Stomach (tissue), 9 donors: ENCODE results near the gene KIFC3. TPM values are rescaled to one million over a fixed set of nuclear protein-coding genes. Genes with fewer than 3 reads are reported as not detected.

Source experiments
- DNase-seq, 2 donors: peaks; one replicate each; pipeline versions ENCODE4 v3.0.0 to v3.0.0-alpha.2; 2013 to 2019
- H3K27ac ChIP-seq, 5 donors: fragments of 200-600 bp in 4 of 5; sonication (generic) in 4 of 5; one replicate each; pipeline ENCODE4 v1.5.1; 2013 to 2019; ENCODE audit warnings: mild to moderate bottlenecking in 1 of 5, moderate library complexity in 1 of 5
- H3K27me3 ChIP-seq, 3 donors: fragments of 200-600 bp; sonication (generic); one replicate each; pipeline ENCODE4 v1.5.1; 2017 to 2019; ENCODE audit warnings: mixed run types in 1 of 3
- H3K36me3 ChIP-seq, 4 donors: fragments of 200-600 bp; sonication (generic); 1 replicate in 3 of 4; 2 replicates in 1 of 4; pipeline ENCODE4 v1.5.1; 2016 to 2019
- H3K4me1 ChIP-seq, 4 donors: fragments of 200-600 bp; sonication (generic); one replicate each; pipeline ENCODE4 v1.5.1; 2016 to 2019
- H3K4me3 ChIP-seq, 4 donors: fragments of 200-600 bp; sonication (generic) in 3 of 4; one replicate each; pipeline ENCODE4 v1.5.1; 2016 to 2019; ENCODE audit warnings: mild to moderate bottlenecking in 1 of 4
- H3K9me3 ChIP-seq, 4 donors: fragments of 200-600 bp; sonication (generic); one replicate each; pipeline ENCODE4 v1.5.1; 2016 to 2019
- EP300 ChIP-seq: sonication (generic); formaldehyde crosslinking; IDR thresholded peaks from one replicate; pipeline ENCODE4 v1.6.1; 2017; ENCODE audit warnings: antibody characterized with exemption
- POLR2A ChIP-seq, 4 donors: fragments of 450-650 bp; IDR thresholded peaks; one replicate each; pipeline ENCODE4 v1.6.1; 2016; ENCODE audit warnings: antibody characterized with exemption in 4 of 4, control low read depth in 2 of 4, mild to moderate bottlenecking in 1 of 4, moderate library complexity in 1 of 4
- POLR2AphosphoS5 ChIP-seq, 3 donors: sonication (generic); formaldehyde crosslinking; IDR thresholded peaks; one replicate each; pipeline ENCODE4 v1.6.1; 2016; ENCODE audit warnings: antibody characterized with exemption in 3 of 3
- WGBS, 5 donors: extraction: QIAGEN DNeasy Blood & Tissue Kit in 3 of 5; methylation state at CpG; one replicate each; pipeline versions ENCODE4 v1.1.5 to v1.1.7; 2013 to 2018; 5-methylcytosine and 5-hydroxymethylcytosine counted together
- intact Hi-C: fragments of 100-400 bp; cut with DNase I; formaldehyde crosslinking; loops from one replicate; pipeline ENCODE4 v1.15.1; 2023; ENCODE audit warnings: low total_unique reads
- polyA plus RNA-seq, 3 donors: library from polyadenylated mRNA; stranded (reverse); fragments of 200-250 nt; gene quantifications; one replicate each; pipeline ENCODE4 v1.2.3, GENCODE V29; 2013
- total RNA-seq, 5 donors: library from RNA; depleted of rRNA; stranded (reverse); fragments of >200 nt; gene quantifications; one replicate each; pipeline versions ENCODE4 v1.1.0 to v1.2.3, GENCODE V29; 2014 to 2016
- TF ChIP-seq, protein P1 (sequence below), 7 experiments: fragments of 450-650 bp in 4 of 7; fragments of 200-600 bp in 3 of 7; sonication (generic) in 3 of 7; IDR thresholded peaks; one replicate each; pipeline ENCODE4 v1.5.1; 2016 to 2019; ENCODE audit warnings: antibody characterized with exemption in 7 of 7, control low read depth in 2 of 7, mild to moderate bottlenecking in 1 of 7
- donor health status: healthy with polysubstance abuse.
- donor health status: Bipolar disorder and iron deficiency.
- donor health status: healthy.

The KIFC3 gene
- total and polyA plus RNA-seq, 8 donors: 2.3 to 249 (median 31.1) TPM

DNA sequence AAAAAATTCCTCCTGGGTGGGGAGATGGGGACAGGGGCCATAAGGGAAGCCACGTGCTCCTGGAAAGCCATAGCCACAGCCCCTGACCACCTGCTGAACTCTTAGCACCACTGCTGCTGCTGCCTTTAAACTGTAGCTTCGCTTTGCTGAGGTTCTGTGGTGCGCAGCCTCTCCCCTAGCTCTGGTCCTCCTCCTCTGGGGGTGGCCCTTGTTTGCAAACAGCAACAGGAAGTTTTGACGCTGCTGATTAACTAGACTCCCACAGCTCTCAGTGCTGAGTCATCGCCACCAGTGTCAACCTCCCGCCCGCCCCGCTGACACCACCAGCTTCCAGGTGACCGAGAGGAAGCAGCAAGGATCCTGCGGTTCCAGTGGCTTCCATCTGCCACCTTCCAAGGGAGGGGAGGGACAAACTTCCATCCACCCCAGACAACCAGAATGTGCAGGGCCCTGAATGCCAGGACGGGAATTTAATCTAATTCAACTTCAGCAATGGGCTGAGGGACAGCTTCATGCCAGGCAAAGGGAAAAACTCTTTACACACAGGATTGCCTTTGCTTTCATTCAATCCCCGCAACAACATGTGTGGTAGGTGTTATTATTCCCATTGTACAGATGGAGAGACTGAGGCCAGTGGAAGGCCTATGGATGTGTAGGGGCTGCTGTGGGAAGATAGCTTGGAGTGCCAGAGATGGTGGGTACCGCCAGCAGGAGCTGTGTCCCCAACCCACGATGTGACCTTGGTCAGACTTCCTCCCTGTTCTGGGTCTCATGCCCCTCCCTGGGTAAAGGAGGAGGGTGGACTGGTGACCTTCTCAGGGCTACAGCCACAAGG lies 8.1 kb upstream of the KIFC3 start:
- Histone ChIP-seq H3K4me1 (peaks cover 32 to 55% (median 36%) of the 10 kb centered on the region in 4 donors), H3K4me3 (no peak overlapping the region), H3K9me3 (no peaks in the 10 kb centered on the region), H3K36me3 (no peaks in the 10 kb centered on the region), H3K27ac (peak overlapping the region; percentile 37 to 82 (median 69)), H3K27me3 (no peaks in the 10 kb centered on the region)
- intact Hi-C loops: no loop called here
- no peak for TF ChIP-seq POLR2A (IDR thresholded peaks at IDR 0.05)
- TF ChIP-seq POLR2AphosphoS5 (IDR thresholded peaks at IDR 0.05): peak in 2 of 3 donors; percentile 72 to 75
- TF ChIP-seq, protein P1, sequence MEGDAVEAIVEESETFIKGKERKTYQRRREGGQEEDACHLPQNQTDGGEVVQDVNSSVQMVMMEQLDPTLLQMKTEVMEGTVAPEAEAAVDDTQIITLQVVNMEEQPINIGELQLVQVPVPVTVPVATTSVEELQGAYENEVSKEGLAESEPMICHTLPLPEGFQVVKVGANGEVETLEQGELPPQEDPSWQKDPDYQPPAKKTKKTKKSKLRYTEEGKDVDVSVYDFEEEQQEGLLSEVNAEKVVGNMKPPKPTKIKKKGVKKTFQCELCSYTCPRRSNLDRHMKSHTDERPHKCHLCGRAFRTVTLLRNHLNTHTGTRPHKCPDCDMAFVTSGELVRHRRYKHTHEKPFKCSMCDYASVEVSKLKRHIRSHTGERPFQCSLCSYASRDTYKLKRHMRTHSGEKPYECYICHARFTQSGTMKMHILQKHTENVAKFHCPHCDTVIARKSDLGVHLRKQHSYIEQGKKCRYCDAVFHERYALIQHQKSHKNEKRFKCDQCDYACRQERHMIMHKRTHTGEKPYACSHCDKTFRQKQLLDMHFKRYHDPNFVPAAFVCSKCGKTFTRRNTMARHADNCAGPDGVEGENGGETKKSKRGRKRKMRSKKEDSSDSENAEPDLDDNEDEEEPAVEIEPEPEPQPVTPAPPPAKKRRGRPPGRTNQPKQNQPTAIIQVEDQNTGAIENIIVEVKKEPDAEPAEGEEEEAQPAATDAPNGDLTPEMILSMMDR (IDR thresholded peaks at IDR 0.05): no peak
- no peak for TF ChIP-seq EP300
- peak; percentile 90 to 93 for DNase-seq
- 16 to 39% (median 23%) methylated on average over 7 to 14 of the region's 14 CpGs for WGBS, 5 donors

DNA sequence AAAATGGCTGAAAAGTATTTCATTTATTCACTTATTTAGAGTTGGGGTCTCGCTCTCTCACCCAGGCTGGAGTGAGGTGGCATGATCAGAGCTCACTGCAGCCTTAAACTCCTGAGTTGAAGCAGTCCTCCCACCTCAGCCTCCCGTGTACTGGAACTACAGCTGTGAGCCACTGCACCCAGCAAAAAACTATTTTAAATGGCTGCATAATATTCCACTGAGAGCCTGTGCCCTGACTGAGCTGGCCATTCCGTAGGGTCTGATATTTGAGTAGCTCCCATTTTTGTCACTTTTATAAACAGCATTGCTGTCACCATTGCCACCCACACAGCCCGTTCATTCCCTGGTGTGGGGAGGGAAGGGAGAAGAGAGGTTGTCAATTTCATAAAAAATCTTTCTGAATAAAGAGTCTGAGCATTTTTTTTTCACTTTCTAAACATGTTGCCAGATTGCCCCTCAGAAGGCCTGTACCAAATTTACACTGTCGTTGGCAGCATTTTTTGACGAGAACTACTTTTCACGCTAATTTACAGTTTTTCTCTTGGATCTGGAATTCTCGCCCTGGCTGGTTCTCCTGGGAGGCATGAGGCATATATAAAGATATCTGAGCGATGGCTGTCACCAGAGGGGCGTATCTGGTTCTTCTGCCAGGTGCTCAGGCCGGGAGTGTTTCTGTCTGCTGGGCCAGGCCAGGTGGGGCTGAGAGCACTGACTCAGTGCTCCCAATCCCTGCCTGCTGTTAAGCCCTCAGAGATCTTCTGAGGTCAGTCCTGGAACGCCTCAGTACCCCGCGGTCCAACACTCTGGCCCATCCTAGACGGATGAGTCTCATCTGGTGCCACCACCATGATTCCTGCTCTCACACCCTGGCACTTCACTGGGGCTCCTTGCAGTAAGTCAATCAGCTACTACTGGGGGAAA lies 7.2 kb upstream of the KIFC3 start:
- WGBS, 5 donors: 83 to 86% (median 83%) methylated on average over 14 to 15 of the region's 15 CpGs
- H3K27me3 ChIP-seq: no peaks in the 10 kb centered on the region
- no peak overlapping the region for H3K4me3 ChIP-seq
- H3K36me3 ChIP-seq: no peaks in the 10 kb centered on the region
- peaks cover 32 to 55% (median 38%) of the 10 kb centered on the region in 4 donors for H3K4me1 ChIP-seq
- intact Hi-C loops: no loop called here
- TF ChIP-seq POLR2A (IDR thresholded peaks at IDR 0.05) (no peak), POLR2AphosphoS5 (IDR thresholded peaks at IDR 0.05) (no peak), EP300 (no peak)
- TF ChIP-seq, protein P1 (IDR thresholded peaks at IDR 0.05): no peak
- peak overlapping the region; percentile 37 to 82 (median 69) for H3K27ac ChIP-seq
- no peak for DNase-seq
- no peaks in the 10 kb centered on the region for H3K9me3 ChIP-seq

DNA sequence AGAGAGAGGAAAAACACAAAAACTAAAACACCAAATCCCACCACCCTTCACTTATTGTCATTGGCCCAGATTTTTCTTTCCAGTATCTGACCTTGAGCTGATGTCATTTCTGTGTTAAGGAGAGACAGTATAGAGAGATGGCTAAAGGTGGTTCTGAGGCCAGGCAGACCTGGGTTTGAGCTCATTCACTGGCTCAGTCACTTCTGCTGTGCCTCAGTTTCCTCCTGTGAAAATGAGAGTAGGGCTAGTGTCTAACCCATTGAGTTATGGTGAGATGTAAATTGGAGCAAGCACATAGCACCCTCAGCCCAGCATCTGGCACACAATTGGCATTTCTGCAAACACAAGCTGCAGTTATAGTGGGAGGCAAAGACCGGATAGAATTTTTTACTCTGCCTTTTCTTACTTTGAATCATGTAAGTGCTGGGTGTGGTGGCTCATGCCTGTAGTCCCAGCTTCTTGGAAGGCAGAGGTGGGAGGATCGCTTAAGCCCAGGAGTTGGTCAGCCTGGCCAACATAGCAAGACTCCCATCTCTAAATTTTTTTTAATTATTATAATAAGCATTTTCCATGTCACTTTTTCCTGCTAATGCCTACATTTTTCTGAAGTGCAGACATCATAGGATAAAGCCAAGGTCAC lies 6.4 kb upstream of the KIFC3 start:
- peak overlapping the region in 3 of 4 donors; percentile 5 to 23 (median 20) for H3K4me3 ChIP-seq
- peaks cover 37 to 63% (median 45%) of the 10 kb centered on the region in 4 donors for H3K4me1 ChIP-seq
- DNase-seq: no peak
- peak overlapping the region in 1 of 5 donors; percentile 42 for H3K27ac ChIP-seq
- H3K9me3 ChIP-seq: no peaks in the 10 kb centered on the region
- no peaks in the 10 kb centered on the region for H3K27me3 ChIP-seq
- 44 to 68% (median 60%) methylated on average over 2 of the region's 2 CpGs for WGBS, 5 donors
- H3K36me3 ChIP-seq: no peaks in the 10 kb centered on the region
- intact Hi-C loops: no loop called here
- no peak for TF ChIP-seq POLR2AphosphoS5 (IDR thresholded peaks at IDR 0.05)
- no peak for TF ChIP-seq POLR2A (IDR thresholded peaks at IDR 0.05)
- TF ChIP-seq, protein P1 (IDR thresholded peaks at IDR 0.05): no peak
- TF ChIP-seq EP300: no peak
